Measurements from ENCODE around the gene ARHGAP40. TPM values are rescaled to one million over a fixed set of nuclear protein-coding genes. Genes with fewer than 3 reads are reported as not detected.

ARHGAP40 gene
- total and polyA plus RNA-seq, 9 of the 15 experiments (the other 6 are each of a cell fraction or from before 2014, with no cell fraction given), result not detected

DNA sequence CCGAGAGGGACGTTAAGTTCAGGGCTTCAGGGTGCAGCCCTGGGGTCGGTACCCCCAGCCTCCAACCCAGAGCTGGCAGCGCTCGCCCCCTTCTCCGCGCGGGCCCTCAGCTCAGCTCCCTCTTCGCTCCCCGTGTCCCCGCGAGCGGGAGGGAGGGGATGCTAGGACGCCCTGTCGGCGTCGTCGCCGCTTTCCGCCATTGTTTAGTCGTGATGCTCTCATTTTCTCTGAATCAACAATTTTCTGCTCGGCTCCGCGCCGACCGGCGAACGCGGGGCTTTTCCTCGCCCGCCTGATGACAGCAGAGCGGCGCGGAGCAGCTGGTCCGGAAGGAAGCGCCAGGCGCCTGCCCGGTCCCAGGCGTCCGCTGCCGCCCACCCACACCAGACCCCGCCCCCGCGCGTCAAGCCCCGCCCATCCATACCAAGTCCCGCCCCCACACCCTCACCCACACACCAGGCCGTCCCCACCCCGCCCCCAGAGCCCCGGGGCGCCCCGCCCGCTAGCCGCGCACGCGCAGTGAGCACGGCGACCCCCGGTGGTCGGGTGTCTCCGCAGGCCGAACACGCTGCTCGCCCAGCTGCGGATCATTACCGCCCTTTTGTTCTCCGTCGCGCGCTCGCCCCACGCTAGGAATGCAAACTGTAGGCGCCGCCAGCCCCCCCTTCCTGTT lies 72.6 kb downstream of the ARHGAP40 start (continued):
- no peak for TF ChIP-seq ZNF445 (CRISPR knock-in tag; IDR thresholded peaks at IDR 0.05; ENCODE audit: low read depth)
- peak; percentile 64 for TF ChIP-seq TAF1 (IDR thresholded peaks at IDR 0.05; ENCODE audit: control insufficient read depth, extremely low read depth, insufficient read depth, low read length, severe bottlenecking)
- TF ChIP-seq ZNF77 (CRISPR knock-in tag; IDR thresholded peaks at IDR 0.05), result no peak
- TF ChIP-seq NFYB (IDR thresholded peaks at IDR 0.05; ENCODE audit: extremely low read depth, insufficient read length), result no peak
- TF ChIP-seq, protein P1, sequence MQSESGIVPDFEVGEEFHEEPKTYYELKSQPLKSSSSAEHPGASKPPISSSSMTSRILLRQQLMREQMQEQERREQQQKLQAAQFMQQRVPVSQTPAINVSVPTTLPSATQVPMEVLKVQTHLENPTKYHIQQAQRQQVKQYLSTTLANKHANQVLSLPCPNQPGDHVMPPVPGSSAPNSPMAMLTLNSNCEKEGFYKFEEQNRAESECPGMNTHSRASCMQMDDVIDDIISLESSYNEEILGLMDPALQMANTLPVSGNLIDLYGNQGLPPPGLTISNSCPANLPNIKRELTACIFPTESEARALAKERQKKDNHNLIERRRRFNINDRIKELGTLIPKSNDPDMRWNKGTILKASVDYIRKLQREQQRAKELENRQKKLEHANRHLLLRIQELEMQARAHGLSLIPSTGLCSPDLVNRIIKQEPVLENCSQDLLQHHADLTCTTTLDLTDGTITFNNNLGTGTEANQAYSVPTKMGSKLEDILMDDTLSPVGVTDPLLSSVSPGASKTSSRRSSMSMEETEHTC (IDR thresholded peaks at IDR 0.05), result no peak
- no peak for TF ChIP-seq ZNF589 (CRISPR knock-in tag; IDR thresholded peaks at IDR 0.05; ENCODE audit: low read depth)
- peak; percentile 55; the same call in 1 of the 2 replicates for TF ChIP-seq ETV1 (tag; conservative IDR thresholded peaks at IDR 0.05; ENCODE audit: low read depth)
- TF ChIP-seq ETV5 (CRISPR knock-in tag; IDR thresholded peaks at IDR 0.05; ENCODE audit: low read depth), result peak; percentile 52; the same call in 1 of the 2 replicates
- TF ChIP-seq, protein P2, sequence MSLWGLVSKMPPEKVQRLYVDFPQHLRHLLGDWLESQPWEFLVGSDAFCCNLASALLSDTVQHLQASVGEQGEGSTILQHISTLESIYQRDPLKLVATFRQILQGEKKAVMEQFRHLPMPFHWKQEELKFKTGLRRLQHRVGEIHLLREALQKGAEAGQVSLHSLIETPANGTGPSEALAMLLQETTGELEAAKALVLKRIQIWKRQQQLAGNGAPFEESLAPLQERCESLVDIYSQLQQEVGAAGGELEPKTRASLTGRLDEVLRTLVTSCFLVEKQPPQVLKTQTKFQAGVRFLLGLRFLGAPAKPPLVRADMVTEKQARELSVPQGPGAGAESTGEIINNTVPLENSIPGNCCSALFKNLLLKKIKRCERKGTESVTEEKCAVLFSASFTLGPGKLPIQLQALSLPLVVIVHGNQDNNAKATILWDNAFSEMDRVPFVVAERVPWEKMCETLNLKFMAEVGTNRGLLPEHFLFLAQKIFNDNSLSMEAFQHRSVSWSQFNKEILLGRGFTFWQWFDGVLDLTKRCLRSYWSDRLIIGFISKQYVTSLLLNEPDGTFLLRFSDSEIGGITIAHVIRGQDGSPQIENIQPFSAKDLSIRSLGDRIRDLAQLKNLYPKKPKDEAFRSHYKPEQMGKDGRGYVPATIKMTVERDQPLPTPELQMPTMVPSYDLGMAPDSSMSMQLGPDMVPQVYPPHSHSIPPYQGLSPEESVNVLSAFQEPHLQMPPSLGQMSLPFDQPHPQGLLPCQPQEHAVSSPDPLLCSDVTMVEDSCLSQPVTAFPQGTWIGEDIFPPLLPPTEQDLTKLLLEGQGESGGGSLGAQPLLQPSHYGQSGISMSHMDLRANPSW (CRISPR knock-in tag; IDR thresholded peaks at IDR 0.05), result no peak
- TF ChIP-seq, protein P3, sequence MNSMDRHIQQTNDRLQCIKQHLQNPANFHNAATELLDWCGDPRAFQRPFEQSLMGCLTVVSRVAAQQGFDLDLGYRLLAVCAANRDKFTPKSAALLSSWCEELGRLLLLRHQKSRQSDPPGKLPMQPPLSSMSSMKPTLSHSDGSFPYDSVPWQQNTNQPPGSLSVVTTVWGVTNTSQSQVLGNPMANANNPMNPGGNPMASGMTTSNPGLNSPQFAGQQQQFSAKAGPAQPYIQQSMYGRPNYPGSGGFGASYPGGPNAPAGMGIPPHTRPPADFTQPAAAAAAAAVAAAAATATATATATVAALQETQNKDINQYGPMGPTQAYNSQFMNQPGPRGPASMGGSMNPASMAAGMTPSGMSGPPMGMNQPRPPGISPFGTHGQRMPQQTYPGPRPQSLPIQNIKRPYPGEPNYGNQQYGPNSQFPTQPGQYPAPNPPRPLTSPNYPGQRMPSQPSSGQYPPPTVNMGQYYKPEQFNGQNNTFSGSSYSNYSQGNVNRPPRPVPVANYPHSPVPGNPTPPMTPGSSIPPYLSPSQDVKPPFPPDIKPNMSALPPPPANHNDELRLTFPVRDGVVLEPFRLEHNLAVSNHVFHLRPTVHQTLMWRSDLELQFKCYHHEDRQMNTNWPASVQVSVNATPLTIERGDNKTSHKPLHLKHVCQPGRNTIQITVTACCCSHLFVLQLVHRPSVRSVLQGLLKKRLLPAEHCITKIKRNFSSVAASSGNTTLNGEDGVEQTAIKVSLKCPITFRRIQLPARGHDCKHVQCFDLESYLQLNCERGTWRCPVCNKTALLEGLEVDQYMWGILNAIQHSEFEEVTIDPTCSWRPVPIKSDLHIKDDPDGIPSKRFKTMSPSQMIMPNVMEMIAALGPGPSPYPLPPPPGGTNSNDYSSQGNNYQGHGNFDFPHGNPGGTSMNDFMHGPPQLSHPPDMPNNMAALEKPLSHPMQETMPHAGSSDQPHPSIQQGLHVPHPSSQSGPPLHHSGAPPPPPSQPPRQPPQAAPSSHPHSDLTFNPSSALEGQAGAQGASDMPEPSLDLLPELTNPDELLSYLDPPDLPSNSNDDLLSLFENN (IDR thresholded peaks at IDR 0.05; ENCODE audit: low read depth in 2 of 2, low read length in 2 of 2), result no peak
- TF ChIP-seq CEBPG (CRISPR knock-in tag; IDR thresholded peaks at IDR 0.05), result no peak
- TF ChIP-seq CEBPG (tag; conservative IDR thresholded peaks at IDR 0.05 in 1 of 2, IDR thresholded peaks at IDR 0.05 in 1 of 2), result no peak
- TF ChIP-seq FOXJ3 (CRISPR knock-in tag; IDR thresholded peaks at IDR 0.05), result no peak
- TF ChIP-seq SAFB2 (IDR thresholded peaks at IDR 0.05; ENCODE audit: borderline replicate concordance, low read depth, low read length, severe bottlenecking), result no peak
- TF ChIP-seq TCF7 (IDR thresholded peaks at IDR 0.05; ENCODE audit: borderline replicate concordance), result no peak
- TF ChIP-seq, protein P4, sequence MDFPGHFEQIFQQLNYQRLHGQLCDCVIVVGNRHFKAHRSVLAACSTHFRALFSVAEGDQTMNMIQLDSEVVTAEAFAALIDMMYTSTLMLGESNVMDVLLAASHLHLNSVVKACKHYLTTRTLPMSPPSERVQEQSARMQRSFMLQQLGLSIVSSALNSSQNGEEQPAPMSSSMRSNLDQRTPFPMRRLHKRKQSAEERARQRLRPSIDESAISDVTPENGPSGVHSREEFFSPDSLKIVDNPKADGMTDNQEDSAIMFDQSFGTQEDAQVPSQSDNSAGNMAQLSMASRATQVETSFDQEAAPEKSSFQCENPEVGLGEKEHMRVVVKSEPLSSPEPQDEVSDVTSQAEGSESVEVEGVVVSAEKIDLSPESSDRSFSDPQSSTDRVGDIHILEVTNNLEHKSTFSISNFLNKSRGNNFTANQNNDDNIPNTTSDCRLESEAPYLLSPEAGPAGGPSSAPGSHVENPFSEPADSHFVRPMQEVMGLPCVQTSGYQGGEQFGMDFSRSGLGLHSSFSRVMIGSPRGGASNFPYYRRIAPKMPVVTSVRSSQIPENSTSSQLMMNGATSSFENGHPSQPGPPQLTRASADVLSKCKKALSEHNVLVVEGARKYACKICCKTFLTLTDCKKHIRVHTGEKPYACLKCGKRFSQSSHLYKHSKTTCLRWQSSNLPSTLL (IDR thresholded peaks at IDR 0.05), result no peak
- no peak for TF ChIP-seq RHOXF2B (CRISPR knock-in tag; conservative IDR thresholded peaks at IDR 0.05)
- no peak for TF ChIP-seq HOXB6 (CRISPR knock-in tag; IDR thresholded peaks at IDR 0.05; ENCODE audit: borderline replicate concordance)

All from K562 (cell line).